HG03159 (cell line): ENCODE measurements around the gene ZNF789.
A peak's percentile ranks its signal among the peaks of the same experiment; 100 is the strongest.
"Not testable (repeated sequence)": the region's sequence is repeated elsewhere in the genome, so short reads cannot be mapped to it uniquely, and the experiment has no call there.

Experiments used
- ATAC-seq: cut with Tn5 transposase; IDR thresholded peaks from one replicate; pipeline ENCODE4 v1.9.1; 2021; ENCODE audit warnings: mild to moderate bottlenecking, moderate library complexity; ENCODE audit not compliant: unreplicated experiment

ZNF789 gene

DNA sequence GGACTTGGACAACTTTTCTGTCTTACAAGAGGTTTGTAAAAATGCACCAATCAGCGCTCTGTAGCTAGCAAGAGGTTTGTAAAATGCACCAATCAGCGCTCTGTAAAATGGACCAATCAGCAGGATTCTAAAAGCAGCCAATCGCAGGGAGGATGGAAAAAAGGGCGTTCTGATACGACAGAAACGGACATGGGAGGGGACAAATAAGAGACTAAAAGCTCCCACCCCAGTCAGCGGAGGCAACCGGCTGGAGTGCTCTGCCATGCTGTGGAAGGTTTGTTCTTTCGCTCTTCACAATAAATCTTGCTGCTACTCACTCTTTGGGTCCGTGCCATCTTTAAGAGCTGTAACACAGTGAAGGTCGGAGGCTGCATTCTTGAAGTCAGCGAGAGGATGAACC is 28.5 kb downstream of the ZNF789 start:
- ATAC-seq = not testable (repeated sequence)

- no peak for ATAC-seq
Observed at GRCh38 chr7:99504281-99504602, 31.6 kb downstream of the ZNF789 start.

- ATAC-seq = peak; percentile 76
Observed at GRCh38 chr7:99504603-99505323, 32.1 kb downstream of the ZNF789 start, which contains the start of gene ZKSCAN5. Gene ZKSCAN5 (plus strand): TSS chr7:99504662. CDS start chr7:99506045, 1,383 bp downstream.

- no peak for ATAC-seq
Observed at GRCh38 chr7:99505324-99505662, 32.6 kb downstream of the ZNF789 start.

DNA sequence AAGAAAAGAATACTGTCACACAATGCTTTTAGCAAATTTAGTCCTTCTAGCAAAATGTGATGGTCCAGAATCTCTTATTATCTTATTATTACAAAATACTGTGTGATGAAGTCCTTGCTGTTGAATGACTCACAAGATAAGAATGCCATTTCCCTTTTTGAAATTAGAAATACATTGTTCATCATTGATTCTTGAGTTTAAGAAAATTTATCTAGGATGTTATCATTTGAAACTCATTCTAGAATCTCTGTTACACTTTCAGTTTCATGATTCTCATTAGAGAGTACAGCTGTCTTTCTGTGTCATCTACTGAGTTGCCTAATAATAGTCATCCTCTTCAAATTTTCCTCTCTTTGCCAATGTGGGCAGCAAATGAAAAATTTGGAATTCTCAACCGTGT is 41.4 kb downstream of the ZNF789 start:
- no peak for ATAC-seq

DNA sequence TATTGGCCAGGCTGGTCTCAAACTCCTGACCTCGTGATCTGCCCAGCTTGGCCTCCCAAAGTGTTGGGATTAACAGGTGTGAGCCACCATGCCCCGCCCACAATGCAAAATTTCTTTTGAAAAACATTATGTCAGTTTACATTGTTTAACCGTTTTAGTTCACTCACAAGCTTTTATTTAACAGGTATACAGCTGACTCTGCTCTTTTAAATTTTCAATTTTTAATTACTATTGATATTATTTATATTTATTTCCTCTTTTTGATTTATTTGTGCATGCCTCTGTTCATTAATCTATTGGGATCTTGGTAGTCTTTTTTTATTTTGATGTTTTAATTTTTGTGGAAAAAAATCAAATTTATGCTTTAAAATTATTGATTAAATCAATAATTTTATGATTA is 48.7 kb downstream of the ZNF789 start:
- ATAC-seq = no peak

DNA sequence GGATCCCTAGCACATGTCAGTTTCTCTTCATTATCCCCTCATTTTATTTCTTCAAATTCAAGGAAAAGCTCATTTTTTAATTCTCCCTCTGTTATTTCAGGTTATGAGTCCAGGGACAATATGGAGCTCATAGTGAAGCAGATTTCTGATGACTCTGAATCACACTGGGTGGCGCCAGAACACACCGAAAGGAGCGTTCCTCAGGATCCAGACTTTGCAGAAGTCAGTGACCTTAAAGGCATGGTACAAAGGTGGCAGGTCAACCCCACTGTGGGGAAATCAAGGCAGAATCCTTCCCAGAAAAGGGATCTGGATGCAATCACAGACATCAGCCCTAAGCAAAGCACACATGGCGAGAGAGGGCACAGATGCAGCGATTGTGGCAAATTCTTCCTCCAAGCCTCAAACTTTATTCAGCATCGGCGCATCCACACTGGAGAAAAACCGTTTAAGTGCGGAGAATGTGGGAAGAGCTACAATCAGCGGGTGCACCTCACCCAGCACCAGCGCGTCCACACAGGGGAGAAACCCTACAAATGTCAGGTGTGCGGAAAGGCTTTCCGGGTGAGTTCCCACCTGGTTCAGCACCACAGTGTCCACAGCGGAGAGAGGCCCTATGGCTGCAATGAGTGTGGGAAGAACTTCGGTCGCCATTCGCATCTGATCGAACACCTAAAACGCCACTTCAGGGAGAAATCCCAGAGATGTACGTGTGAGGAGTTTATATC is 53.2 kb downstream of the ZNF789 start:
- no peak for ATAC-seq

DNA sequence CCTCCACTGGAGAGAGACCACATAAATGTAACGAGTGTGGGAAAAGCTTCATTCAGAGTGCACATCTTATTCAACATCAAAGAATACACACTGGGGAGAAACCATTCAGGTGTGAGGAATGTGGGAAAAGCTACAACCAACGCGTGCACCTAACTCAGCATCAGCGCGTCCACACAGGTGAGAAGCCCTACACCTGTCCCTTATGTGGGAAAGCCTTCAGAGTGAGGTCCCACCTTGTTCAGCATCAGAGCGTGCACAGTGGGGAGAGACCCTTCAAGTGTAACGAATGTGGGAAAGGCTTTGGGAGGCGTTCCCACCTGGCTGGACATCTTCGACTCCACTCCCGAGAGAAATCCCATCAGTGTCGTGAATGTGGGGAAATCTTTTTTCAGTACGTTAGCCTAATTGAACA is 58.7 kb downstream of the ZNF789 start:
- no peak for ATAC-seq

- ATAC-seq = no peak
Observed at GRCh38 chr7:99535667-99536066, 63.0 kb downstream of the ZNF789 start.
